Mesendoderm (in vitro differentiated cells): ENCODE results near the gene VDR.

Experiments used
- DNase-seq: peaks from one replicate; pipeline ENCODE4 v3.0.0; 2013
- H2AK5ac ChIP-seq: 2 replicates; pipeline ENCODE4 v1.6.1; 2013; ENCODE audit warnings: low read length, inconsistent platforms
- H2BK120ac ChIP-seq: 2 replicates; pipeline ENCODE4 v1.6.1; 2013; ENCODE audit warnings: low read depth, mild to moderate bottlenecking, low read length, moderate library complexity, mixed read lengths
- H2BK15ac ChIP-seq: replicated peaks from 2 replicates; pipeline ENCODE4 v1.6.1; 2013; ENCODE audit warnings: low read depth, mild to moderate bottlenecking, moderate library complexity
- H2BK5ac ChIP-seq: 2 replicates; pipeline ENCODE4 v1.6.1; 2013; ENCODE audit warnings: low read length, inconsistent platforms
- H3K18ac ChIP-seq: 2 replicates; pipeline ENCODE4 v1.6.1; 2013; ENCODE audit warnings: mild to moderate bottlenecking, low read length, mixed read lengths
- H3K23ac ChIP-seq: one replicate; pipeline ENCODE4 v1.6.1; 2013; ENCODE audit warnings: low read length
- H3K27ac ChIP-seq: 2 replicates; pipeline ENCODE4 v1.5.1; 2013; ENCODE audit warnings: low read depth, mild to moderate bottlenecking, inconsistent platforms, low read length, moderate library complexity
- H3K27me3 ChIP-seq: 2 replicates; pipeline ENCODE4 v1.6.1; 2013; ENCODE audit warnings: low read length, control low read depth, mild to moderate bottlenecking, inconsistent platforms; ENCODE audit not compliant: insufficient read depth, poor library complexity
- H3K36me3 ChIP-seq: 2 replicates; pipeline ENCODE4 v1.6.1; 2013; ENCODE audit warnings: low read length, inconsistent platforms; ENCODE audit not compliant: control insufficient read depth, insufficient read depth
- H3K4ac ChIP-seq: one replicate; pipeline ENCODE4 v1.6.1; 2013; ENCODE audit warnings: low read depth, mild to moderate bottlenecking, low read length, moderate library complexity
- H3K4me1 ChIP-seq: 2 replicates; pipeline ENCODE4 v1.6.1; 2013; ENCODE audit warnings: low read depth, low read length, inconsistent platforms; ENCODE audit not compliant: control insufficient read depth
- H3K4me2 ChIP-seq: 2 replicates; pipeline ENCODE4 v1.6.1; 2013; ENCODE audit warnings: low read length
- H3K4me3 ChIP-seq: 2 replicates; pipeline ENCODE4 v1.5.1; 2013; ENCODE audit warnings: mild to moderate bottlenecking, low read length
- H3K56ac ChIP-seq: one replicate; pipeline ENCODE4 v1.6.1; 2013; ENCODE audit warnings: low read length
- H3K79me1 ChIP-seq: 2 replicates; pipeline ENCODE4 v1.6.1; 2013; ENCODE audit warnings: low read length, inconsistent platforms
- H3K79me2 ChIP-seq: 2 replicates; pipeline ENCODE4 v1.6.1; 2013; ENCODE audit warnings: mild to moderate bottlenecking, low read length; ENCODE audit not compliant: control insufficient read depth, insufficient read depth
- H3K9ac ChIP-seq: 2 replicates; pipeline ENCODE4 v1.6.1; 2013; ENCODE audit warnings: low read length, inconsistent platforms
- H4K5ac ChIP-seq: one replicate; pipeline ENCODE4 v1.6.1; 2013; ENCODE audit warnings: low read length
- H4K8ac ChIP-seq: one replicate; pipeline ENCODE4 v1.6.1; 2013; ENCODE audit warnings: low read depth, mild to moderate bottlenecking, control low read depth, low read length, moderate library complexity
- WGBS: extraction: QIAGEN DNeasy Blood & Tissue Kit; methylation state at CpG from one replicate; pipeline ENCODE4 v1.1.7; 2013; ENCODE audit warnings: low lambda C conversion rate, missing lambda C conversion rate; ENCODE audit not compliant: insufficient coverage; ENCODE audit errors: extremely low coverage; 5-methylcytosine and 5-hydroxymethylcytosine counted together

The VDR gene

GRCh38 chr12:47797441-47797840 is 107.4 kb downstream of the VDR start:
- no peak overlapping the region for H4K5ac ChIP-seq
- peak; percentile 48 for DNase-seq
- H3K79me1 ChIP-seq: peaks cover 26% of the 10 kb centered on the region
- no peak overlapping the region for H3K18ac ChIP-seq
- no peak overlapping the region for H3K56ac ChIP-seq
- no peak overlapping the region for H2AK5ac ChIP-seq
- no peak overlapping the region for H3K23ac ChIP-seq
- H3K36me3 ChIP-seq: peaks cover 16% of the 10 kb centered on the region
- no peak overlapping the region for H3K27ac ChIP-seq
- no peak overlapping the region for H3K4me2 ChIP-seq
- no peak overlapping the region for H2BK5ac ChIP-seq
- H2BK15ac ChIP-seq: no peak overlapping the region
- H4K8ac ChIP-seq: no peak overlapping the region
- no peak overlapping the region for H2BK120ac ChIP-seq
- peaks cover 32% of the 10 kb centered on the region for H3K79me2 ChIP-seq
- H3K4ac ChIP-seq: no peak overlapping the region
- no CpG with 5 or more reads among the region's 10 CpGs for WGBS
- peaks cover 4% of the 10 kb centered on the region for H3K4me1 ChIP-seq
- H3K27me3 ChIP-seq: no peaks in the 10 kb centered on the region
- no peak overlapping the region for H3K9ac ChIP-seq
- no peak overlapping the region for H3K4me3 ChIP-seq

- no peak overlapping the region for H4K8ac ChIP-seq
- H2BK15ac ChIP-seq: no peak overlapping the region
- H3K4me3 ChIP-seq: no peak overlapping the region
- H2AK5ac ChIP-seq: no peak overlapping the region
- H3K23ac ChIP-seq: no peak overlapping the region
- no peak overlapping the region for H2BK120ac ChIP-seq
- no peak overlapping the region for H3K4me2 ChIP-seq
- no peak overlapping the region for H3K27ac ChIP-seq
- peaks cover 17% of the 10 kb centered on the region for H3K79me2 ChIP-seq
- H3K56ac ChIP-seq: no peak overlapping the region
- peaks cover 20% of the 10 kb centered on the region for H3K36me3 ChIP-seq
- no peak for DNase-seq
- no peaks in the 10 kb centered on the region for H3K27me3 ChIP-seq
- no peak overlapping the region for H2BK5ac ChIP-seq
- H4K5ac ChIP-seq: no peak overlapping the region
- H3K4me1 ChIP-seq: peaks cover 2% of the 10 kb centered on the region
- no peak overlapping the region for H3K4ac ChIP-seq
- peaks cover 14% of the 10 kb centered on the region for H3K79me1 ChIP-seq
- no peak overlapping the region for H3K18ac ChIP-seq
- H3K9ac ChIP-seq: no peak overlapping the region
- no CpG with 5 or more reads among the region's 22 CpGs for WGBS
These were observed 108.9 kb downstream of the VDR start for GRCh38 chr12:47795814-47796411.

DNA sequence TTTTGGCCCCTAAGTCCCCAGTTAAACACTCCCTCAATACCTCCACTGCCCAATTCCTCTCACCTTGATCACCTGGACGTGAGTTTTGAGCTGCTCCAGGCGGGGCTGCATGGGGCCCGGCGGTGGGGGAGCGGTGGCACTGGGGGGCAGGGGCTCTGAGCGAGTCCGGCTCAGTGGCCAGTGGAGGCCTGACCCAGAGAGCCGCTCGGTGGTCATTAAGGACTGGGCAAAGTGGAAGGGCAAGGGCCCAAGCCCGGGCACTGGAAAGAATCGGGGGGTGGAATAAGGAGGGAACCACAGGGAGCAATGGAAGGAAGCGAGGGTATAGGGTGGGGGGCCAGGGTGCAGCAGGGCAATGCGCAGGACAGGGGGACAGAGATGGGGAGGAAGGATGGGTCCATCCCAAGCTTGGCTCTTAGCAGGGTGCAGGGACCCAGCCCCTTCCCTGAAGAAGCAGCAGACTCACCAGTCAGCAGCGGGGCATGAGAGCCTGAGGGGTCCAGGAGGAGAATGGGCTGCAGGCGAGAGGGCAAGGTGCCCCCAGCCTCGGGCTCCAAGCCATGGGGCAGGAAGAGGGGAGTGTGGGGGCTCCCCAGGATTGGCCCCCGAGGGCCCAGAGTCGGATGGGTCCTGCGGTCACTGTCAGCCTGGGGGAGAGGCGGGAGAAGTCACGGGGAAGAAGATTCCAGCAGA is 109.5 kb downstream of the VDR start:
- Histone ChIP-seq H3K4me3 (no peak overlapping the region), H3K56ac (no peak overlapping the region), H3K4ac (no peak overlapping the region), H3K27ac (no peak overlapping the region), H2BK15ac (no peak overlapping the region), H2BK120ac (no peak overlapping the region), H3K9ac (no peak overlapping the region), H3K18ac (no peak overlapping the region), H3K23ac (no peak overlapping the region), H2AK5ac (no peak overlapping the region), H3K27me3 (no peaks in the 10 kb centered on the region), H3K79me1 (peaks cover 10% of the 10 kb centered on the region), H2BK5ac (no peak overlapping the region), H3K36me3 (peaks cover 18% of the 10 kb centered on the region), H3K79me2 (peaks cover 11% of the 10 kb centered on the region), H3K4me1 (no peaks in the 10 kb centered on the region), H3K4me2 (no peak overlapping the region), H4K8ac (no peak overlapping the region), H4K5ac (no peak overlapping the region)
- WGBS: no CpG with 5 or more reads among the region's 21 CpGs
- DNase-seq: no peak

DNA sequence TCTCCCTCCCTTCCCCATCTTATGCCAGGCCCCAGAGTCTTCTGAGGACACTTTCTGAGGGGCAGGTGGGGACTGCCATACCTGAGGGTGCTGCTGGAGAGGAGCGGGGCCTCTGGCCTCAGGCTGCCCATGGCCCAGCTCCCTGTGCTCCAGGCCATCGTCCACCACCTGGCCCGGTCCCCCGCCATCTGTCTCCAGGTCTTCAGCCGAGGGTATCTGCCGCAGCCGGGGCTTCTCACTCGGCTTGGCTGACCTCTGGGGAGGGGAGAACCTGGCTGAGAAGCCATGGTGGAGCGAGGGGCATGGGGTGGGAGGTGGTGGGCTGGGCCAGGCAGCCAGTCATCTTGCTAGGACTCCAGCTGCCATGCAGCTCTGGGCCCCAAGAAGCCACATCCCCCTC is 110.1 kb downstream of the VDR start:
- Histone ChIP-seq H3K36me3 (peaks cover 19% of the 10 kb centered on the region), H2BK15ac (no peak overlapping the region), H3K79me2 (peaks cover 5% of the 10 kb centered on the region), H3K27me3 (no peaks in the 10 kb centered on the region), H3K18ac (no peak overlapping the region), H3K4ac (no peak overlapping the region), H4K8ac (no peak overlapping the region), H3K9ac (no peak overlapping the region), H3K4me3 (no peak overlapping the region), H3K23ac (no peak overlapping the region), H3K56ac (no peak overlapping the region), H4K5ac (no peak overlapping the region), H2BK5ac (no peak overlapping the region), H3K27ac (no peak overlapping the region), H3K4me2 (no peak overlapping the region), H2AK5ac (no peak overlapping the region), H3K79me1 (peaks cover 8% of the 10 kb centered on the region), H2BK120ac (no peak overlapping the region), H3K4me1 (no peaks in the 10 kb centered on the region)
- no peak for DNase-seq
- WGBS: no CpG with 5 or more reads among the region's 9 CpGs

- no peak overlapping the region for H2AK5ac ChIP-seq
- no peaks in the 10 kb centered on the region for H3K79me1 ChIP-seq
- no peak overlapping the region for H4K8ac ChIP-seq
- no peak overlapping the region for H3K4ac ChIP-seq
- no peaks in the 10 kb centered on the region for H3K4me1 ChIP-seq
- DNase-seq: no peak
- no peaks in the 10 kb centered on the region for H3K79me2 ChIP-seq
- H2BK5ac ChIP-seq: no peak overlapping the region
- WGBS: no CpG with 5 or more reads among the region's 15 CpGs
- no peak overlapping the region for H4K5ac ChIP-seq
- no peak overlapping the region for H2BK15ac ChIP-seq
- no peak overlapping the region for H3K23ac ChIP-seq
- no peak overlapping the region for H3K4me3 ChIP-seq
- H3K36me3 ChIP-seq: peaks cover 29% of the 10 kb centered on the region
- H3K27ac ChIP-seq: no peak overlapping the region
- H3K18ac ChIP-seq: no peak overlapping the region
- H3K27me3 ChIP-seq: no peaks in the 10 kb centered on the region
- H3K4me2 ChIP-seq: no peak overlapping the region
- no peak overlapping the region for H3K9ac ChIP-seq
- no peak overlapping the region for H2BK120ac ChIP-seq
- H3K56ac ChIP-seq: no peak overlapping the region
These were observed 111.6 kb downstream of the VDR start for GRCh38 chr12:47793015-47793681.
